GM18858 (cell line): ENCODE results near the gene VEGFA.

Experiments
- ATAC-seq: cut with Tn5 transposase; IDR thresholded peaks from one replicate; pipeline ENCODE4 v1.9.1; 2021; ENCODE audit not compliant: unreplicated experiment

Gene VEGFA

GRCh38 chr6:43759136-43759906 lies 10.7 kb upstream of the VEGFA start:
- no peak for ATAC-seq

GRCh38 chr6:43759907-43760206 lies 10.2 kb upstream of the VEGFA start:
- no peak for ATAC-seq

- no peak for ATAC-seq
Measured at GRCh38 chr6:43760210-43761168, 9.5 kb upstream of the VEGFA start.

- no peak for ATAC-seq
Measured at GRCh38 chr6:43761666-43762409, 8.2 kb upstream of the VEGFA start.

GRCh38 chr6:43762410-43762768 lies 7.6 kb upstream of the VEGFA start:
- ATAC-seq: no peak

GRCh38 chr6:43762966-43763695 lies 6.9 kb upstream of the VEGFA start:
- no peak for ATAC-seq

GRCh38 chr6:43763812-43764522 lies 6.0 kb upstream of the VEGFA start:
- ATAC-seq: no peak

GRCh38 chr6:43764772-43765171 lies 5.2 kb upstream of the VEGFA start:
- no peak for ATAC-seq

GRCh38 chr6:43765776-43766499 lies 4.1 kb upstream of the VEGFA start:
- ATAC-seq: no peak

- no peak for ATAC-seq
Measured at GRCh38 chr6:43766500-43766853, 3.5 kb upstream of the VEGFA start.

- no peak for ATAC-seq
Measured at GRCh38 chr6:43766964-43767461, 3.0 kb upstream of the VEGFA start.

- ATAC-seq: no peak
Measured at GRCh38 chr6:43767553-43768505, 2.2 kb upstream of the VEGFA start.

GRCh38 chr6:43768506-43768860 lies 1.5 kb upstream of the VEGFA start:
- no peak for ATAC-seq

GRCh38 chr6:43768983-43769525 lies 957 bp upstream of the VEGFA start:
- no peak for ATAC-seq

- ATAC-seq: no peak
Measured at GRCh38 chr6:43770372-43771209, 580 bp downstream of the VEGFA start.

- ATAC-seq: no peak
Measured at GRCh38 chr6:43771210-43771857, 1.3 kb downstream of the VEGFA start.
